CD4-positive, alpha-beta T cell treated with Interleukin-21 for 1 hour (primary cell): Measurements from ENCODE around the gene GP1BB.

Experiments
- DNase-seq: peaks from one replicate; pipeline ENCODE4 v3.0.0-alpha.2; 2020

The GP1BB gene

GRCh38 chr22:19742160-19743066 lies 19.1 kb downstream of the GP1BB start:
- no peak for DNase-seq

DNA sequence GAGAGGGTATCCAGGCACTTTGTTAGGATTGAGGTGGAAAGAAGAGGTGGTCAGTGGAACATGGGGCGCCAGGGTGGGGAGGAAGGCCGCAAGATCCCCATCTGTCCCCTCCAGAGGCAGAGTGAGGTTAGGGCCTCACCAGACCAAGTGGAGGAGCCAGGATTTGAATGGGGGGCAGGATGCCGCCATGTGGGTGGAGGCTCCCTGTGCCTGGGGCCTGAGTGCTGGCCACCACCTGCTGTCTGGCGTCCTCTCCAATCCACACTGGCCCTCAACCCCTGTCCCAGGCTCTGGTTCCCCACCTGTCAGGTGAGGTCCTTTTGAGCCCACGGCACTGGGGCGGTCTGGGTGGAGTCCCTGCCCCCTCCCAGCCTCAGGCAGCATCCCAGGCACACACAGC lies 19.7 kb downstream of the GP1BB start:
- no peak for DNase-seq

GRCh38 chr22:19743651-19744050 lies 20.3 kb downstream of the GP1BB start:
- no peak for DNase-seq

DNA sequence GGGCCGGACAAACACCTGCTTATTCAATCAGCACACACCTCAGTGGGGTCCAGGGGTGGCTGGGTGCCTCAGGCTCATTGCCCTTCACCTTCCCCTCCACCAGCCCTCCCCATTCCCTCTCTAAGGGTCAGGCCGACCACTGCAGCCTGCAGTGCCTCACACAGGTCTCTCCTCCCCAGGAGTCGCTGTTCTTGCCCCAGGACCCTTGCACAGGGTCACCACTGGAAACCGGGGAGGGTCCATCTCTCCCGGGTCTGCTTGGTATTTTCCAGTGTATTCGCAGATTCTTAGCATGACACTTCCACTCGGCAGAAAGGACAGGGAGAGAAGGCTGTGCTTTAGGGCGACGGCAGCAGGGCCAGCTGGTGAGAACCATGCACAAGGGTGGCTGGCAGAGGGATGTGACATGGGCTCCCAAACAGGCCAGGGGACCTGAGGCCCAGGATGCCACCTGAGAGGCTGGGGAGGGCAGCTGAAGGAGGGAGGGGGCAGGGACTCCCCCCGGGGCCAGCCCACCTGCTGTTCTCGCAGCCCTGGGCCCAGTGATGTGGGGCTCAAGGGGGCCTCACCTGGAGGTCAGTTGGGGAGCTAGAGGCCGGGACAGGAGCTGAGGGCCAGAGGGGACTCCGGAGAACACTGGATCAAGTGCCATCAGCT lies 21.1 kb downstream of the GP1BB start:
- no peak for DNase-seq

- DNase-seq: no peak
Observed at GRCh38 chr22:19745155-19746101, 22.1 kb downstream of the GP1BB start.

DNA sequence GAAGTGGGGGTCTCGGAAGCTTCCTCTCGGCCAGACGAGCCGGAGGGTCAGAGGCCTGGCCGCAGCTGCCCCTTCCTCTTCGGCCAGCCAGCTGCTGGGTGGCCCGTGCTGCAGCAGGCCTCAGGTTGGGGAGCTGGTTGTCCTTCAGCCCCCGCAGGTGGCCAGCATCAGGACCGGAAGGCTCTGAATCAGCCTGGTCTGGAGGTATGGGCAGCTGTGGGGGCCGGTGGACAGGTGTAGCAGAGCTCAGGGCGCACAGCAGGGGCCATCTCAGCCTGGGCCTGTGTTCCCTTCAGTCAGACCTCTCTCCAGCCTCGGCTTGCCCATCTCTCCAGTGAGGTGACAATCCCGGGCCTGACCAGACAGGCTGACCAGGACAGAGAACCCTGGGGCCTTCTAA lies 23.4 kb downstream of the GP1BB start:
- no peak for DNase-seq

GRCh38 chr22:19747551-19747950 lies 24.2 kb downstream of the GP1BB start:
- DNase-seq: no peak

GRCh38 chr22:19748139-19748538 lies 24.8 kb downstream of the GP1BB start:
- DNase-seq: no peak

DNA sequence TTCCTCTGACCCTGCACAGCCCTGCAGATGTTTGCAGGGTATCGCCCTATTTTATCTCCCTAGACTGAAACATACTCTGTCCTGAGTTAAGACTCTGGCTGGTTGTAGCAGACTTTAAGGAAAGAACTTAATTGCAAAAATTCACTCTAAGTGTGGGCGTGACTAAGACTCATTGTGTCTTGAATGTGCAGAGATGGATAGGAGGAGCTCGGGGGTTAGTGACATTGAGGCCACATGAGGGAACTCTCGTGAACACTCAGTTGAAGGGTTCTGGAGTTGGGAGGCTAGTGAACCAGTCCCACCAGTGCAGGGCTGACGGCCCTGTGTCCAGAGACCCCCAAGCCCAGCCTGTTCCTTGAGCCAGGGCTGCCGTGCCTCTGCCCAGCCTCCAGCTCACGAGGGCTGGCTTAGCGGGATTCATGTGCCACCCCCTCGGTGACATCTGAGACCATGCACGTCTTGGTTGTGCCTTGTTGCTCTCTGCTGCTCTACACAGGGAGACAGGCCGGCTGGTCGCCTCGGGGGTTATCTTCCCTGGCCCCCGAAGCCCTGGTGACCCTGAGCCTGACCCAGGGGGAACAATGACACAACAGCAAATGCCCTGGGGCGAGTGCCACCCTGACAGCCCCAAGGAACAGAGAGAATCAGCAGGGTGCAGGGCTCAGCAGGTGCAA lies 25.8 kb downstream of the GP1BB start:
- DNase-seq: no peak

- DNase-seq: no peak
Observed at GRCh38 chr22:19749876-19750275, 26.5 kb downstream of the GP1BB start.

- DNase-seq: no peak
Observed at GRCh38 chr22:19750507-19751490, 27.5 kb downstream of the GP1BB start.

- DNase-seq: no peak
Observed at GRCh38 chr22:19751497-19752245, 28.3 kb downstream of the GP1BB start.

DNA sequence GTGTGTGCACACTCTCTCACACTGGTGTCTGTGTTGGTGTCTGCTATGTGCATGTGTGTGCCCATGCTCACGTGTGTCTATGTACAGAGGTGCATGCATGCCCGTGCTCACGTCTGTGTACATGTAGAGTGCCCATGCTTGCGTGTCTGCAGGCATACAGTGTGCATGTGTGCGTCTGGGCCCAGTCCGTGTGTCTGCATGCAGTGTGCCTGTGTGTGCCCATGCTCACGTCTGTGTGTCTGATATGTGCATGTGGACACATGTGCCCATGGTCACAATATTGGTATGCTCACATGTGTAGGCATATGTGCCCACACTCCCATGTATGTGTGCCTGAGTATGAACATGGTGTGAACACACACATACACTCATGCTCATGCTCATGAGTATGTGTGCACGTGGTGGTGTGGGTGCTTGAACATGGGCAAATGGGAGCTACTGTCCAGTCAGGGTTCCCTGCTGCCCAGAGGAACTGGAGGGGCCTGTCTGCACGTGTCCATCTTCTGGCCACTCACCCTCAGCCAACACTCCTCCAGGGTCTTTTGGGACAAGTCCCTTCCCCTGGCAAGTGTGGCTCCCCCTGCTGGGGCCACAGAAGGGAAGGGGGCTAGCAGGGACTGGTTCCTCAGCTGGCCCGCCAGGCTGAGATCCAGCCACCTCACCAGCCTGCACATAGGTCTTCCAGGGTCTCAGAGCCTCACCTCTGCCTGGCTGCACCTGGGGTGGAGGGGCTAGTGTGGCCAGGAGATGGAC lies 29.9 kb downstream of the GP1BB start:
- DNase-seq: no peak

- DNase-seq: no peak
Observed at GRCh38 chr22:19753996-19754700, 30.8 kb downstream of the GP1BB start.

DNA sequence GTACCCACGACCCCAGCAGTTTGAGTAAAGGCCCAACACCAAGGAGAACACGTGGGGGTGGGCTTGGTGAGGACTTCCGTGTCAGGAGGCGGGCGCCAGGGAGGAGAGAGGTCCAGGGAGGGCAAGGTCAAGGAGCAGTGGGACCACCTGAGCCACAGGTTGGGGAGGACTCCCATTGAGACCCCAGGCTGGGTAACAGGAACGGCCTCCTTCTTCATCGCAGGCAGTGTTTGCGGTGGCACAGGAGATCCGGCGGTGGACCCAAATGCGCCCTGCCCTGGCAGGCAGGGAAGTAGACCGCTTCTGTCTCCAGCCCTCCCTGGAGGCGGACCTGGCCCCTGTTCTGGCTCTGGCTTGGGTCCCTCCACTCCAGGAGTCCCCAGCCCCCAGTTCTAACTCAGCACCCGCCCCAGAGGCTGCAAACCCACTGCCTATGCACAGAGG lies 31.4 kb downstream of the GP1BB start:
- DNase-seq: no peak

GRCh38 chr22:19755145-19755710 lies 31.9 kb downstream of the GP1BB start:
- no peak for DNase-seq

DNA sequence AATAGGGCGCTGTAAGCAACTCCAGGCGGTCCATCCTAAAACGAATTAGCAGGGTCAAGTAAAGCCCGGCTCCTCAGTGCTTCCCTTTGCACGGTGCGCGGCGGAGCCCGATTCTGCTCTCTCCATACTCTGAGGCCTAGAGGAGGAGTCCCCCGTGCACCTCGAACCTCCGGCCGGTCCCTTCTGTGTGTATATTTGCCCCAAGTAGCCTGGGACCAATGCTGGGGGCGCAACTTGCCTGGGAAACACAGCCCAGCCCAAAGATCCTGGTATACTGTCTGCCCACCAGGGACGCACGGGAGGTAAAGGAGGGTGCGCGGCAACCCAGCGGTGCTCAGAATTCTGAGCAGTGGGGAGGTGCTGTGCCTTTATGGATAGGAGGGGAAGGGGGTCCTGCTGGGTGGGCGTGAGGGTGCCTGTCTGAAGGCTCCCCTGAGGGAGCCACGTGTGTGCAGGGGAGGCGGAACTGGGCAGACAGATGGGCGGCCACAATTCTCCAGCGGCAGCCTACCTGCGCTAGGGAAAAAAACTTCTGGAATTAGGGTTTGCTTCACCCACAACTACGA lies 32.5 kb downstream of the GP1BB start:
- no peak for DNase-seq
